ENCODE data around the gene OR6N1. TPM values are rescaled to one million over a fixed set of nuclear protein-coding genes. Genes with fewer than 3 reads are reported as not detected.

The OR6N1 gene
- total and polyA plus RNA-seq, 2 of the 4 experiments (the other 2 are of a cell fraction), result not detected

GRCh38 chr1:158793604-158794003 lies 21.6 kb upstream of the OR6N1 start:
- in situ Hi-C loops (cut with MboI; ENCODE audit: low sequenced_read_pairs), result no loop called here
- DNase-seq, result no peak
- H3K9me3 ChIP-seq (ENCODE audit: control insufficient read depth, insufficient read depth, low read length), result no peaks in the 10 kb centered on the region
- H3K27ac ChIP-seq (ENCODE audit: insufficient read depth, low read length), result no peak overlapping the region
- H3K14ac ChIP-seq (replicated peaks; ENCODE audit: low read depth, low read length), result no peak overlapping the region
- H3K4ac ChIP-seq (ENCODE audit: low read depth, low read length), result no peak overlapping the region
- no peak overlapping the region for H2AK9ac ChIP-seq (replicated peaks; ENCODE audit: low read depth, low read length, poor library complexity)
- no peak for TF ChIP-seq MAZ (IDR thresholded peaks at IDR 0.05; ENCODE audit: borderline replicate concordance, low read depth, low read length)
- TF ChIP-seq, protein P1, sequence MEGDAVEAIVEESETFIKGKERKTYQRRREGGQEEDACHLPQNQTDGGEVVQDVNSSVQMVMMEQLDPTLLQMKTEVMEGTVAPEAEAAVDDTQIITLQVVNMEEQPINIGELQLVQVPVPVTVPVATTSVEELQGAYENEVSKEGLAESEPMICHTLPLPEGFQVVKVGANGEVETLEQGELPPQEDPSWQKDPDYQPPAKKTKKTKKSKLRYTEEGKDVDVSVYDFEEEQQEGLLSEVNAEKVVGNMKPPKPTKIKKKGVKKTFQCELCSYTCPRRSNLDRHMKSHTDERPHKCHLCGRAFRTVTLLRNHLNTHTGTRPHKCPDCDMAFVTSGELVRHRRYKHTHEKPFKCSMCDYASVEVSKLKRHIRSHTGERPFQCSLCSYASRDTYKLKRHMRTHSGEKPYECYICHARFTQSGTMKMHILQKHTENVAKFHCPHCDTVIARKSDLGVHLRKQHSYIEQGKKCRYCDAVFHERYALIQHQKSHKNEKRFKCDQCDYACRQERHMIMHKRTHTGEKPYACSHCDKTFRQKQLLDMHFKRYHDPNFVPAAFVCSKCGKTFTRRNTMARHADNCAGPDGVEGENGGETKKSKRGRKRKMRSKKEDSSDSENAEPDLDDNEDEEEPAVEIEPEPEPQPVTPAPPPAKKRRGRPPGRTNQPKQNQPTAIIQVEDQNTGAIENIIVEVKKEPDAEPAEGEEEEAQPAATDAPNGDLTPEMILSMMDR (conservative IDR thresholded peaks at IDR 0.05; ENCODE audit: low read depth, low read length), result peak; percentile 22; the same call in 1 of the 2 replicates
- POLR2A ChIA-PET (ENCODE audit: unreplicated experiment), result no interaction called here
- H2BK20ac ChIP-seq (ENCODE audit: low read depth, low read length), result no peak overlapping the region
- H4K91ac ChIP-seq (ENCODE audit: insufficient read depth, low read depth, low read length), result no peak overlapping the region
- no peaks in the 10 kb centered on the region for H3K4me1 ChIP-seq (ENCODE audit: control insufficient read depth, insufficient read depth, low read length)
- H4K20me1 ChIP-seq (ENCODE audit: insufficient read depth, low read length), result no peaks in the 10 kb centered on the region
- H3K27me3 ChIP-seq (ENCODE audit: control insufficient read depth, insufficient read depth, low read length), result no peaks in the 10 kb centered on the region
- H2BK5ac ChIP-seq (ENCODE audit: low read depth, low read length, poor library complexity, severe bottlenecking), result no peak overlapping the region
- BruUV-seq (replicated peaks), result no TSS peak
- no peak overlapping the region for H4K8ac ChIP-seq (ENCODE audit: low read depth in 2 of 2, low read length in 2 of 2)
- CTCF ChIA-PET, result no interaction called here
- H3K9ac ChIP-seq (ENCODE audit: low read depth, low read length), result no peak overlapping the region
- H3K23ac ChIP-seq (ENCODE audit: low read depth, low read length), result no peak overlapping the region
- no peaks in the 10 kb centered on the region for H3K9me1 ChIP-seq (ENCODE audit: insufficient read depth, low read length)
- WGBS, 2 experiments (ENCODE audit: extremely low coverage in 2 of 2, insufficient read length in 1 of 2), result no CpG with 5 or more reads among the region's 2 CpGs
- intact Hi-C loops (cut with micrococcal nuclease), result loop anchor here (10.0 kb wide), 1 partner anchor 281 kb away; the partner anchor contains the start of gene AIM2
- dilution Hi-C loops (cut with HindIII; ENCODE audit: low sequenced_read_pairs, unreplicated experiment), result no loop called here
- H3K18ac ChIP-seq (ENCODE audit: low read depth, low read length), result no peak overlapping the region
- H2AK5ac ChIP-seq (ENCODE audit: low read depth, low read length), result no peak overlapping the region
- no peak overlapping the region for H3K4me3 ChIP-seq (ENCODE audit: insufficient read depth, low read depth, low read length)
- H3K36me3 ChIP-seq (ENCODE audit: control insufficient read depth, insufficient read depth, low read length), result no peaks in the 10 kb centered on the region
- H4K5ac ChIP-seq (ENCODE audit: low read depth, low read length), result no peak overlapping the region
- H2BK15ac ChIP-seq (ENCODE audit: low read depth, low read length), result no peak overlapping the region
- H2AFZ ChIP-seq (replicated peaks; ENCODE audit: low read length, poor library complexity), result no peak overlapping the region
- no peak overlapping the region for H3K4me2 ChIP-seq (ENCODE audit: low read depth, low read length)
- no peak overlapping the region for H3K56ac ChIP-seq (ENCODE audit: extremely low read depth, insufficient read depth, low read length)
- H2BK120ac ChIP-seq (ENCODE audit: low read depth, low read length), result no peak overlapping the region
- H3K79me1 ChIP-seq (ENCODE audit: low read depth in 1 of 2, low read length in 2 of 2), result no peaks in the 10 kb centered on the region
- ATAC-seq (ENCODE audit: low read depth), result no peak
